GM12878 (cell line): ENCODE data around the gene SDK2.

Experiments
- BCL3 ChIP-seq: IDR thresholded peaks from 2 replicates; pipeline ENCODE4 v1.6.1; 2011; ENCODE audit warnings: borderline replicate concordance, low read depth, mild to moderate bottlenecking, moderate library complexity, low read length; ENCODE audit not compliant: insufficient read depth, poor library complexity, severe bottlenecking
- CBFB ChIP-seq: IDR thresholded peaks from 2 replicates; pipeline ENCODE4 v1.6.1; 2016; ENCODE audit warnings: antibody characterized with exemption, low read depth
- ESRRA ChIP-seq: IDR thresholded peaks from 2 replicates; pipeline ENCODE4 v1.6.1; 2012; ENCODE audit warnings: mild to moderate bottlenecking, low read length, improper control_type of control experiment
- EZH2 ChIP-seq: IDR thresholded peaks from 2 replicates; pipeline ENCODE4 v1.6.1; 2012; ENCODE audit warnings: low read depth, mild to moderate bottlenecking, control low read depth, inconsistent platforms, low read length, borderline replicate concordance; ENCODE audit not compliant: control insufficient read depth
- JUND ChIP-seq: IDR thresholded peaks from 2 replicates; pipeline ENCODE4 v1.6.1; 2012; ENCODE audit warnings: low read depth, mild to moderate bottlenecking, low read length, improper control_type of control experiment, moderate library complexity
- MYB ChIP-seq: fragments of 150-350 bp; IDR thresholded peaks from 2 replicates; pipeline ENCODE4 v1.6.1; 2014; ENCODE audit warnings: mild to moderate bottlenecking, low read depth, low read length, borderline replicate concordance
- NFIC ChIP-seq: IDR thresholded peaks from 2 replicates; pipeline ENCODE4 v1.6.1; 2012; ENCODE audit warnings: low read depth, mild to moderate bottlenecking, inconsistent platforms, low read length, moderate library complexity
- NR2C1 ChIP-seq: fragments of 450-650 bp; IDR thresholded peaks from 2 replicates; pipeline ENCODE4 v1.6.1; 2017; ENCODE audit warnings: antibody characterized with exemption, mild to moderate bottlenecking, moderate library complexity
- POLR2A ChIP-seq: IDR thresholded peaks from 2 replicates; pipeline ENCODE4 v1.6.1; 2011; ENCODE audit warnings: low read depth, mild to moderate bottlenecking, low read length
- RB1 ChIP-seq: fragments of 450-650 bp; formaldehyde crosslinking; IDR thresholded peaks from 2 replicates; pipeline ENCODE4 v1.6.1; 2017; ENCODE audit warnings: mild to moderate bottlenecking, borderline replicate concordance
- SKIL ChIP-seq: fragments of 450-650 bp; IDR thresholded peaks from 2 replicates; pipeline ENCODE4 v1.6.1; 2017; ENCODE audit warnings: mild to moderate bottlenecking, low read depth, inconsistent platforms; ENCODE audit not compliant: poor library complexity, severe bottlenecking
- SMC3 ChIP-seq: IDR thresholded peaks from 2 replicates; pipeline ENCODE4 v1.6.1; 2011; ENCODE audit warnings: low read length, improper control_type of control experiment, borderline replicate concordance
- TF ChIP-seq, protein P1 (sequence below), 3 experiments: IDR thresholded peaks in 2 of 3; conservative IDR thresholded peaks in 1 of 3; 2 replicates each; pipeline ENCODE4 v1.5.1; 2011; ENCODE audit warnings: low read depth in 3 of 3, low read length in 3 of 3, mild to moderate bottlenecking in 3 of 3, control low read depth in 2 of 3, moderate library complexity in 2 of 3, inconsistent platforms in 1 of 3, mixed read lengths in 1 of 3; ENCODE audit not compliant: control insufficient read depth in 2 of 3, insufficient read depth in 1 of 3; ENCODE audit errors: extremely low read depth in 1 of 3

GRCh38 chr17:73357981-73358380, 286.3 kb downstream of the SDK2 start:
- TF ChIP-seq JUND: no peak
- TF ChIP-seq EZH2: no peak
- TF ChIP-seq SMC3: no peak
- TF ChIP-seq NR2C1: no peak
- TF ChIP-seq, protein P1, sequence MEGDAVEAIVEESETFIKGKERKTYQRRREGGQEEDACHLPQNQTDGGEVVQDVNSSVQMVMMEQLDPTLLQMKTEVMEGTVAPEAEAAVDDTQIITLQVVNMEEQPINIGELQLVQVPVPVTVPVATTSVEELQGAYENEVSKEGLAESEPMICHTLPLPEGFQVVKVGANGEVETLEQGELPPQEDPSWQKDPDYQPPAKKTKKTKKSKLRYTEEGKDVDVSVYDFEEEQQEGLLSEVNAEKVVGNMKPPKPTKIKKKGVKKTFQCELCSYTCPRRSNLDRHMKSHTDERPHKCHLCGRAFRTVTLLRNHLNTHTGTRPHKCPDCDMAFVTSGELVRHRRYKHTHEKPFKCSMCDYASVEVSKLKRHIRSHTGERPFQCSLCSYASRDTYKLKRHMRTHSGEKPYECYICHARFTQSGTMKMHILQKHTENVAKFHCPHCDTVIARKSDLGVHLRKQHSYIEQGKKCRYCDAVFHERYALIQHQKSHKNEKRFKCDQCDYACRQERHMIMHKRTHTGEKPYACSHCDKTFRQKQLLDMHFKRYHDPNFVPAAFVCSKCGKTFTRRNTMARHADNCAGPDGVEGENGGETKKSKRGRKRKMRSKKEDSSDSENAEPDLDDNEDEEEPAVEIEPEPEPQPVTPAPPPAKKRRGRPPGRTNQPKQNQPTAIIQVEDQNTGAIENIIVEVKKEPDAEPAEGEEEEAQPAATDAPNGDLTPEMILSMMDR (IDR thresholded peaks at IDR 0.05 in 2 of 3, conservative IDR thresholded peaks at IDR 0.05 in 1 of 3; ENCODE audit: control insufficient read depth in 2 of 3, extremely low read depth in 1 of 3, insufficient read depth in 1 of 3, low read depth in 3 of 3, low read length in 3 of 3): no peak
- no peak for TF ChIP-seq BCL3
- no peak for TF ChIP-seq RB1
- no peak for TF ChIP-seq POLR2A
- no peak for TF ChIP-seq MYB
- no peak for TF ChIP-seq SKIL
- no peak for TF ChIP-seq CBFB
- TF ChIP-seq ESRRA: no peak
- no peak for TF ChIP-seq NFIC
